Liver (tissue), 3 donors: ENCODE data around the gene DPF3.

Source experiments
- CTCF ChIP-seq: fragments of 150-350 bp; IDR thresholded peaks from 2 replicates; pipeline ENCODE4 v1.5.1; 2017; ENCODE audit warnings: improper control_type of control experiment, low read depth, low read length; ENCODE audit not compliant: missing input control
- GABPA ChIP-seq, 2 donors: IDR thresholded peaks in 1 of 2; conservative IDR thresholded peaks in 1 of 2; 2 replicates each; pipeline ENCODE4 v1.6.1; 2016; ENCODE audit warnings: antibody characterized with exemption in 2 of 2, mild to moderate bottlenecking in 1 of 2, moderate library complexity in 1 of 2
- RXRA ChIP-seq, 2 donors: IDR thresholded peaks; 2 replicates each; pipeline ENCODE4 v1.6.1; 2017 to 2018; ENCODE audit warnings: antibody characterized with exemption in 2 of 2, mild to moderate bottlenecking in 1 of 2
- YY1 ChIP-seq: IDR thresholded peaks from 2 replicates; pipeline ENCODE4 v1.6.1; 2016; ENCODE audit warnings: antibody characterized with exemption, mild to moderate bottlenecking
- TF ChIP-seq, protein P1 (sequence below): IDR thresholded peaks from 2 replicates; pipeline ENCODE4 v1.6.1; 2016; ENCODE audit warnings: antibody characterized with exemption
- TF ChIP-seq, protein P2 (sequence below): IDR thresholded peaks from 2 replicates; pipeline ENCODE4 v1.6.1; 2016; ENCODE audit warnings: antibody characterized with exemption, mild to moderate bottlenecking
- donor health status: healthy.
- donor health status: healthy.

DNA sequence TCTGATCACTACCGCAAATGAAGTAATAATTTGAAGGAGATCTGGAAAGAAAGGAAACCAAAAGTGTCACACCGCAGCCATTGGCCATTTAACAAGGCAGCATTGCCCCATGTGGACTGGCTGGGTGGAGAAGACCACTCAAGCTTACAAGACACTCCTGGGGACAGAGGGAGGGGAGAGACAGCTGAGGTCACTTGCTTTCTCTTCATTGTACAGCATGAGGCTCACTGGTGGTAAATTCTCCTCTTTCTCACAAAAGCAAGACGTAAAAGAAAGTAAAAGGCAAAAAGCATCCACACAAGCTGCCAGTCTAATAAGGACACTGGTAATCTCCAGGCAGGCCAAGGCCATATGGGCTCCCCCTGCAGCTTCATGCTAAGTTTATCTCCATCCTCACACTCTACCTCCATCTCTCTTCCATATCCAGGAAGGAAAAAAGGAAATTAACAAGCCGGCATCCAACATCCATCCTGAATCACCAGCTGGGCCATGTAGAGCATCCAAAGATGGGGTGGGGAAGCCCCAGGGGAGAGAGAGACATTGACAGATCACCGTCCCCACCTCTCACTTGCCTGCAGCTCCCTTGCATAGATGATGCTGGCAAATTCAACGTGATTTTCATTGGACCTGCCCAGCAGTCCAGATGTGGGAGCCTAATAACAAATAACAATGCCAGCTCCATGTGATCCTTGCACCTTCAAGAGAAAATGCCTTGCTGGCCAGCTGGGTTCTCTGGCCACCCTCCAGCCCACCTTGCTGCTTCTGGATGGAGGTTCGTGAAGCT is 100.6 kb downstream of the DPF3 start:
- TF ChIP-seq CTCF (no peak), YY1 (no peak), GABPA (IDR thresholded peaks at IDR 0.05 in 1 of 2, conservative IDR thresholded peaks at IDR 0.05 in 1 of 2) (no peak), RXRA (IDR thresholded peaks at IDR 0.05) (no peak)
- TF ChIP-seq, protein P1, sequence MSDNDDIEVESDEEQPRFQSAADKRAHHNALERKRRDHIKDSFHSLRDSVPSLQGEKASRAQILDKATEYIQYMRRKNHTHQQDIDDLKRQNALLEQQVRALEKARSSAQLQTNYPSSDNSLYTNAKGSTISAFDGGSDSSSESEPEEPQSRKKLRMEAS, result no peak
- TF ChIP-seq, protein P2, sequence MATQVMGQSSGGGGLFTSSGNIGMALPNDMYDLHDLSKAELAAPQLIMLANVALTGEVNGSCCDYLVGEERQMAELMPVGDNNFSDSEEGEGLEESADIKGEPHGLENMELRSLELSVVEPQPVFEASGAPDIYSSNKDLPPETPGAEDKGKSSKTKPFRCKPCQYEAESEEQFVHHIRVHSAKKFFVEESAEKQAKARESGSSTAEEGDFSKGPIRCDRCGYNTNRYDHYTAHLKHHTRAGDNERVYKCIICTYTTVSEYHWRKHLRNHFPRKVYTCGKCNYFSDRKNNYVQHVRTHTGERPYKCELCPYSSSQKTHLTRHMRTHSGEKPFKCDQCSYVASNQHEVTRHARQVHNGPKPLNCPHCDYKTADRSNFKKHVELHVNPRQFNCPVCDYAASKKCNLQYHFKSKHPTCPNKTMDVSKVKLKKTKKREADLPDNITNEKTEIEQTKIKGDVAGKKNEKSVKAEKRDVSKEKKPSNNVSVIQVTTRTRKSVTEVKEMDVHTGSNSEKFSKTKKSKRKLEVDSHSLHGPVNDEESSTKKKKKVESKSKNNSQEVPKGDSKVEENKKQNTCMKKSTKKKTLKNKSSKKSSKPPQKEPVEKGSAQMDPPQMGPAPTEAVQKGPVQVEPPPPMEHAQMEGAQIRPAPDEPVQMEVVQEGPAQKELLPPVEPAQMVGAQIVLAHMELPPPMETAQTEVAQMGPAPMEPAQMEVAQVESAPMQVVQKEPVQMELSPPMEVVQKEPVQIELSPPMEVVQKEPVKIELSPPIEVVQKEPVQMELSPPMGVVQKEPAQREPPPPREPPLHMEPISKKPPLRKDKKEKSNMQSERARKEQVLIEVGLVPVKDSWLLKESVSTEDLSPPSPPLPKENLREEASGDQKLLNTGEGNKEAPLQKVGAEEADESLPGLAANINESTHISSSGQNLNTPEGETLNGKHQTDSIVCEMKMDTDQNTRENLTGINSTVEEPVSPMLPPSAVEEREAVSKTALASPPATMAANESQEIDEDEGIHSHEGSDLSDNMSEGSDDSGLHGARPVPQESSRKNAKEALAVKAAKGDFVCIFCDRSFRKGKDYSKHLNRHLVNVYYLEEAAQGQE, result no peak
